Tibial nerve (tissue), 4 donors: ENCODE data around the gene ANP32B.

Source experiments
- EP300 ChIP-seq, 2 donors: sonication (generic); formaldehyde crosslinking; IDR thresholded peaks; one replicate each; pipeline ENCODE4 v1.6.1; 2017; ENCODE audit warnings: antibody characterized with exemption in 2 of 2, mild to moderate bottlenecking in 1 of 2
- TF ChIP-seq, protein P1 (sequence below), 5 experiments: fragments of 200-600 bp in 3 of 5; fragments of 450-650 bp in 2 of 5; sonication (generic) in 3 of 5; IDR thresholded peaks; one replicate each; pipeline ENCODE4 v1.5.1; 2016 to 2019; ENCODE audit warnings: antibody characterized with exemption in 5 of 5, mild to moderate bottlenecking in 3 of 5, moderate library complexity in 2 of 5

DNA sequence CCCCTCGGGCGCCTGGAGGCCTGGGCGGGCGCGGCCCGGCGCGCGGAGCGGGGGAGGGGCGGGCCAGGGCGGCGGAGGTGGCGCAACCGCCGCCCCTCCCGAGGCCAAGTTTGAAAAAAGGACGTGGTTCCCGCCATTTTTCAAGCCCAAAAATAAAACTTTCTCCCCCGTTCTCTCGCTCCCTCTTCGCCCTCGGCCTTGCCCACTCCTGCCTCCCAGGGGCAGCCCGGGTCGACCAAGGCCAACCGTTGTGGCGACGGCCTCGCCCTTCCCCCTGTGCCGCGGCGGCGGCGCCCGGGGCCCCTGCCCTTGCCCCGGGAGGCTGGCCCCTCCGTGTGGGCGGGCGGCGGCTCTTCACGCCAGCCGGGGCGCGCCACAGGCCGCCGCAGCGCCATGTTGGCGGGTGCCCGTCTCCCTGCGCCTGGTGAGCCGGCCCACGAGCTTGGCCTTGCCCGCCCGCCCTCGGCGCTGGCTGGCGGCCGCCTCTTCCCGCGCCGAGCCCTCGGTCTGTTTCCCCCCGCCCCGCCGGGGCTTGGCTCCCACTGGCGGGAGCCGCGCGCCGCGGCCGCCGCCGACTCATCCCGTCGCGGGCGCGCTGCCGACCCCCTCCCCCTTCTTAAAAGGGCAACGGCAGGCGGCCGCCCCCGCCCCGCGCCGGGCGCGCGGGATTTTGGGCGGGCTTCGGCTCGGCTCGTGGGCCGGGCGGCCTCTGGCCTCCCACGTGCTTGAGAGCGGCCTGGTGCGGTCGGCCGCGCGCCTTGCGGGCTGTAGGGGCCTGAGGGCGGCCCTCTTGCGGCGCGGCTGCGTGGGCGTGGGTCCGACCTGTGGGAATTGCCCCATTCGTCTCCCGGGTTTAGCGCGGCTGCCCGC, 1.3 kb downstream of the ANP32B start:
- TF ChIP-seq, protein P1, sequence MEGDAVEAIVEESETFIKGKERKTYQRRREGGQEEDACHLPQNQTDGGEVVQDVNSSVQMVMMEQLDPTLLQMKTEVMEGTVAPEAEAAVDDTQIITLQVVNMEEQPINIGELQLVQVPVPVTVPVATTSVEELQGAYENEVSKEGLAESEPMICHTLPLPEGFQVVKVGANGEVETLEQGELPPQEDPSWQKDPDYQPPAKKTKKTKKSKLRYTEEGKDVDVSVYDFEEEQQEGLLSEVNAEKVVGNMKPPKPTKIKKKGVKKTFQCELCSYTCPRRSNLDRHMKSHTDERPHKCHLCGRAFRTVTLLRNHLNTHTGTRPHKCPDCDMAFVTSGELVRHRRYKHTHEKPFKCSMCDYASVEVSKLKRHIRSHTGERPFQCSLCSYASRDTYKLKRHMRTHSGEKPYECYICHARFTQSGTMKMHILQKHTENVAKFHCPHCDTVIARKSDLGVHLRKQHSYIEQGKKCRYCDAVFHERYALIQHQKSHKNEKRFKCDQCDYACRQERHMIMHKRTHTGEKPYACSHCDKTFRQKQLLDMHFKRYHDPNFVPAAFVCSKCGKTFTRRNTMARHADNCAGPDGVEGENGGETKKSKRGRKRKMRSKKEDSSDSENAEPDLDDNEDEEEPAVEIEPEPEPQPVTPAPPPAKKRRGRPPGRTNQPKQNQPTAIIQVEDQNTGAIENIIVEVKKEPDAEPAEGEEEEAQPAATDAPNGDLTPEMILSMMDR (IDR thresholded peaks at IDR 0.05) = peak in 1 of 5 experiments; percentile 17
- no peak for TF ChIP-seq EP300 (IDR thresholded peaks at IDR 0.05)
